Trophoblast cell (in vitro differentiated cells and primary cell): ENCODE data around the gene CLMN.
A peak's percentile ranks its signal among the peaks of the same experiment; 100 is the strongest.

Experiments used
- DNase-seq, 2 donors: peaks; one replicate each; pipeline ENCODE4 v3.0.0-alpha.2; 2016
- H2AFZ ChIP-seq: 2 replicates; pipeline ENCODE4 v1.6.1; 2013; ENCODE audit warnings: low read length, moderate library complexity, mild to moderate bottlenecking; ENCODE audit not compliant: insufficient read depth, poor library complexity
- H2AK5ac ChIP-seq: 2 replicates; pipeline ENCODE4 v1.6.1; 2013; ENCODE audit warnings: mild to moderate bottlenecking, low read length
- H2BK120ac ChIP-seq: 2 replicates; pipeline ENCODE4 v1.6.1; 2013; ENCODE audit warnings: low read length, mild to moderate bottlenecking, moderate library complexity; ENCODE audit not compliant: insufficient read depth, poor library complexity
- H2BK12ac ChIP-seq: 2 replicates; pipeline ENCODE4 v1.6.1; 2013; ENCODE audit warnings: mild to moderate bottlenecking, low read length, moderate library complexity
- H2BK5ac ChIP-seq: 2 replicates; pipeline ENCODE4 v1.6.1; 2013; ENCODE audit warnings: low read length, low read depth, moderate library complexity, mild to moderate bottlenecking; ENCODE audit not compliant: poor library complexity
- H3K14ac ChIP-seq: 2 replicates; pipeline ENCODE4 v1.6.1; 2013; ENCODE audit warnings: mild to moderate bottlenecking, low read length
- H3K18ac ChIP-seq: 2 replicates; pipeline ENCODE4 v1.6.1; 2013; ENCODE audit warnings: mild to moderate bottlenecking, low read length
- H3K23ac ChIP-seq: 2 replicates; pipeline ENCODE4 v1.6.1; 2013; ENCODE audit warnings: low read length
- H3K27ac ChIP-seq: 2 replicates; pipeline ENCODE4 v1.5.1; 2013; ENCODE audit warnings: low read depth, mild to moderate bottlenecking, inconsistent platforms, low read length, moderate library complexity
- H3K27me3 ChIP-seq: 2 replicates; pipeline ENCODE4 v1.6.1; 2013; ENCODE audit warnings: inconsistent platforms, mild to moderate bottlenecking, low read length, moderate library complexity; ENCODE audit not compliant: insufficient read depth
- H3K36me3 ChIP-seq, 2 experiments: 1 replicate in 1 of 2; 2 replicates in 1 of 2; pipeline ENCODE4 v1.6.1; 2013; ENCODE audit warnings: low read length in 2 of 2, mild to moderate bottlenecking in 2 of 2, moderate library complexity in 1 of 2; ENCODE audit not compliant: insufficient read depth in 2 of 2, control insufficient read depth in 1 of 2
- H3K4ac ChIP-seq: 2 replicates; pipeline ENCODE4 v1.6.1; 2013; ENCODE audit warnings: low read depth, mild to moderate bottlenecking, low read length, moderate library complexity
- H3K4me1 ChIP-seq, 2 experiments: 1 replicate in 1 of 2; 2 replicates in 1 of 2; pipeline ENCODE4 v1.6.1; 2013; ENCODE audit warnings: low read length in 2 of 2, mild to moderate bottlenecking in 2 of 2, moderate library complexity in 1 of 2; ENCODE audit not compliant: insufficient read depth in 2 of 2, control insufficient read depth in 1 of 2
- H3K4me2 ChIP-seq: 2 replicates; pipeline ENCODE4 v1.6.1; 2013; ENCODE audit warnings: inconsistent platforms, mild to moderate bottlenecking, low read length, moderate library complexity
- H3K4me3 ChIP-seq: 2 replicates; pipeline ENCODE4 v1.5.1; 2013; ENCODE audit warnings: mild to moderate bottlenecking, low read depth, low read length, inconsistent platforms
- H3K79me1 ChIP-seq: one replicate; pipeline ENCODE4 v1.6.1; 2013; ENCODE audit warnings: low read length
- H3K79me2 ChIP-seq: 2 replicates; pipeline ENCODE4 v1.6.1; 2013; ENCODE audit warnings: low read length, mild to moderate bottlenecking; ENCODE audit not compliant: control insufficient read depth, insufficient read depth, poor library complexity
- H3K9ac ChIP-seq: 2 replicates; pipeline ENCODE4 v1.6.1; 2013; ENCODE audit warnings: mild to moderate bottlenecking, low read length
- H3K9me3 ChIP-seq: 2 replicates; pipeline ENCODE4 v1.6.1; 2013; ENCODE audit warnings: low read depth, mild to moderate bottlenecking, control low read depth, inconsistent platforms, low read length; ENCODE audit not compliant: insufficient read depth
- H4K12ac ChIP-seq: 2 replicates; pipeline ENCODE4 v1.6.1; 2013; ENCODE audit warnings: low read depth, mild to moderate bottlenecking, low read length, moderate library complexity
- H4K8ac ChIP-seq: 2 replicates; pipeline ENCODE4 v1.6.1; 2013; ENCODE audit warnings: low read depth, mild to moderate bottlenecking, low read length, moderate library complexity
- H4K91ac ChIP-seq: one replicate; pipeline ENCODE4 v1.6.1; 2013; ENCODE audit warnings: low read depth, mild to moderate bottlenecking, low read length, moderate library complexity
- WGBS: extraction: QIAGEN DNeasy Blood & Tissue Kit; methylation state at CpG from one replicate; pipeline ENCODE4 v1.1.7; 2013; ENCODE audit warnings: missing lambda C conversion rate; ENCODE audit not compliant: insufficient read length, insufficient coverage; ENCODE audit errors: extremely low coverage; 5-methylcytosine and 5-hydroxymethylcytosine counted together

CLMN gene

GRCh38 chr14:95236221-95236620 is 83.5 kb downstream of the CLMN start:
- Histone ChIP-seq H3K4me2 (no peak overlapping the region), H3K14ac (no peak overlapping the region), H3K23ac (no peak overlapping the region), H3K79me1 (peaks cover 7% of the 10 kb centered on the region), H3K4ac (no peak overlapping the region), H3K79me2 (no peaks in the 10 kb centered on the region), H3K4me1 (peaks cover 7 to 27% of the 10 kb centered on the region in 2 experiments), H4K12ac (no peak overlapping the region), H2AK5ac (no peak overlapping the region), H2BK5ac (no peak overlapping the region), H3K27me3 (no peaks in the 10 kb centered on the region), H2BK120ac (no peak overlapping the region), H2AFZ (no peak overlapping the region), H3K36me3 (peaks cover 0 to 2% of the 10 kb centered on the region in 2 experiments), H3K9me3 (no peaks in the 10 kb centered on the region), H4K91ac (no peak overlapping the region), H3K27ac (no peak overlapping the region), H3K9ac (no peak overlapping the region), H4K8ac (no peak overlapping the region), H3K4me3 (no peak overlapping the region), H3K18ac (no peak overlapping the region), H2BK12ac (peak overlapping the region; percentile 10)
- no CpG with 5 or more reads among the region's 12 CpGs for WGBS
- no peak for DNase-seq

- H2BK120ac ChIP-seq: no peak overlapping the region
- no peak overlapping the region for H3K27ac ChIP-seq
- no peaks in the 10 kb centered on the region for H3K27me3 ChIP-seq
- H3K18ac ChIP-seq: no peak overlapping the region
- no peak overlapping the region for H3K4me3 ChIP-seq
- H2BK5ac ChIP-seq: no peak overlapping the region
- no CpG with 5 or more reads among the region's 14 CpGs for WGBS
- no peak for DNase-seq
- no peak overlapping the region for H4K91ac ChIP-seq
- no peak overlapping the region for H2AFZ ChIP-seq
- H2AK5ac ChIP-seq: no peak overlapping the region
- no peak overlapping the region for H3K4ac ChIP-seq
- no peak overlapping the region for H4K8ac ChIP-seq
- peaks cover 7% of the 10 kb centered on the region for H3K79me1 ChIP-seq
- peaks cover 0 to 2% of the 10 kb centered on the region in 2 experiments for H3K36me3 ChIP-seq
- no peak overlapping the region for H3K9ac ChIP-seq
- H3K9me3 ChIP-seq: no peaks in the 10 kb centered on the region
- H4K12ac ChIP-seq: no peak overlapping the region
- H3K79me2 ChIP-seq: no peaks in the 10 kb centered on the region
- peaks cover 5 to 24% of the 10 kb centered on the region in 2 experiments for H3K4me1 ChIP-seq
- no peak overlapping the region for H3K4me2 ChIP-seq
- no peak overlapping the region for H2BK12ac ChIP-seq
- no peak overlapping the region for H3K14ac ChIP-seq
- H3K23ac ChIP-seq: no peak overlapping the region
These were observed 83.9 kb downstream of the CLMN start for GRCh38 chr14:95235767-95236166.

- no peak overlapping the region for H4K12ac ChIP-seq
- no peak overlapping the region for H3K27ac ChIP-seq
- no peak overlapping the region for H3K4ac ChIP-seq
- no peak overlapping the region for H2BK120ac ChIP-seq
- H3K79me2 ChIP-seq: no peaks in the 10 kb centered on the region
- H2BK12ac ChIP-seq: no peak overlapping the region
- H2AK5ac ChIP-seq: no peak overlapping the region
- H3K9me3 ChIP-seq: no peaks in the 10 kb centered on the region
- H3K27me3 ChIP-seq: no peaks in the 10 kb centered on the region
- H3K79me1 ChIP-seq: peaks cover 7% of the 10 kb centered on the region
- H2AFZ ChIP-seq: no peak overlapping the region
- no peak overlapping the region for H2BK5ac ChIP-seq
- no peak overlapping the region for H3K23ac ChIP-seq
- H3K18ac ChIP-seq: no peak overlapping the region
- peaks cover 5 to 24% of the 10 kb centered on the region in 2 experiments for H3K4me1 ChIP-seq
- no peak overlapping the region for H3K4me2 ChIP-seq
- no peak overlapping the region for H3K9ac ChIP-seq
- H4K91ac ChIP-seq: no peak overlapping the region
- no peak overlapping the region for H3K4me3 ChIP-seq
- H4K8ac ChIP-seq: no peak overlapping the region
- WGBS: no CpG with 5 or more reads among the region's 4 CpGs
- DNase-seq: no peak
- H3K36me3 ChIP-seq: peaks cover 0 to 2% of the 10 kb centered on the region in 2 experiments
- H3K14ac ChIP-seq: no peak overlapping the region
These were observed 84.4 kb downstream of the CLMN start for GRCh38 chr14:95235351-95235750.

- Histone ChIP-seq H2AFZ (peak overlapping the region; percentile 50), H2BK120ac (no peak overlapping the region), H3K4me3 (no peak overlapping the region), H3K79me1 (peaks cover 7% of the 10 kb centered on the region), H4K8ac (peak overlapping the region; percentile 42), H2AK5ac (no peak overlapping the region), H4K12ac (no peak overlapping the region), H2BK5ac (no peak overlapping the region), H3K4ac (no peak overlapping the region), H3K23ac (no peak overlapping the region), H3K36me3 (peaks cover 0 to 2% of the 10 kb centered on the region in 2 experiments), H3K27ac (no peak overlapping the region), H3K9ac (no peak overlapping the region), H2BK12ac (peak overlapping the region; percentile 48), H3K14ac (peak overlapping the region; percentile 42), H3K4me1 (peaks cover 5 to 24% of the 10 kb centered on the region in 2 experiments), H3K18ac (peak overlapping the region; percentile 47), H3K4me2 (no peak overlapping the region), H3K9me3 (no peaks in the 10 kb centered on the region), H3K79me2 (no peaks in the 10 kb centered on the region), H3K27me3 (no peaks in the 10 kb centered on the region), H4K91ac (peak overlapping the region; percentile 57)
- WGBS: no CpG with 5 or more reads among the region's 8 CpGs
- DNase-seq: no peak
These were observed 85.3 kb downstream of the CLMN start for GRCh38 chr14:95234426-95234825.
